Upper lobe of right lung (tissue), 1 donor: Measurements from ENCODE around the gene NCOA6. TPM values are rescaled to one million over a fixed set of nuclear protein-coding genes. Genes with fewer than 3 reads are reported as not detected.

Experiments used
- ATAC-seq: fragments of 200-7000 bp; cut with Tn5 transposase; one replicate; pipeline ENCODE4 v1.9.1; 2020; ENCODE audit warnings: mild to moderate bottlenecking, moderate library complexity
- DNase-seq: peaks from one replicate; pipeline ENCODE4 v3.0.0-alpha.2; 2020
- H3K27ac ChIP-seq: fragments of 200-600 bp; one replicate; pipeline ENCODE4 v1.8.0; 2022
- H3K27me3 ChIP-seq: fragments of 200-600 bp; one replicate; pipeline ENCODE4 v1.8.0; 2022; ENCODE audit warnings: mild to moderate bottlenecking
- H3K36me3 ChIP-seq: fragments of 200-600 bp; one replicate; pipeline ENCODE4 v1.8.0; 2022
- H3K4me1 ChIP-seq: fragments of 200-600 bp; one replicate; pipeline ENCODE4 v1.8.0; 2022
- H3K4me3 ChIP-seq: fragments of 200-600 bp; one replicate; pipeline ENCODE4 v1.8.0; 2022; ENCODE audit warnings: mild to moderate bottlenecking
- H3K9me3 ChIP-seq: fragments of 200-600 bp; one replicate; pipeline ENCODE4 v1.8.0; 2022
- CTCF ChIP-seq: fragments of 200-600 bp; IDR thresholded peaks from one replicate; pipeline ENCODE4 v1.8.0; 2022; ENCODE audit warnings: antibody characterized with exemption
- intact Hi-C: fragments of 100-400 bp; cut with DNase I; formaldehyde crosslinking; loops from one replicate; pipeline ENCODE4 v1.11.0; 2022
- long read RNA-seq: library from polyadenylated mRNA; unstranded; transcript quantifications from one replicate; pipeline ENCODE4 v2.0.0, GENCODE V29; 2021
- total RNA-seq: library from RNA; stranded (reverse); fragmentation: NEBNext Ultra II Directional; extraction: Animal tissue kit (Norgen Biotek cat#: 25700); gene quantifications from one replicate; pipeline ENCODE4 v1.2.1, GENCODE V29; 2021
- donor health status: DM: no; HTN: yes; CAD: no; lungs with severe emphysema.

Gene NCOA6
- total RNA-seq = 27.8 TPM
- long read RNA-seq, partial matches to known transcripts = 16 of 20 reads
- long read RNA-seq, other reads (novel, unspliced or antisense) = 4 of 20 reads

DNA sequence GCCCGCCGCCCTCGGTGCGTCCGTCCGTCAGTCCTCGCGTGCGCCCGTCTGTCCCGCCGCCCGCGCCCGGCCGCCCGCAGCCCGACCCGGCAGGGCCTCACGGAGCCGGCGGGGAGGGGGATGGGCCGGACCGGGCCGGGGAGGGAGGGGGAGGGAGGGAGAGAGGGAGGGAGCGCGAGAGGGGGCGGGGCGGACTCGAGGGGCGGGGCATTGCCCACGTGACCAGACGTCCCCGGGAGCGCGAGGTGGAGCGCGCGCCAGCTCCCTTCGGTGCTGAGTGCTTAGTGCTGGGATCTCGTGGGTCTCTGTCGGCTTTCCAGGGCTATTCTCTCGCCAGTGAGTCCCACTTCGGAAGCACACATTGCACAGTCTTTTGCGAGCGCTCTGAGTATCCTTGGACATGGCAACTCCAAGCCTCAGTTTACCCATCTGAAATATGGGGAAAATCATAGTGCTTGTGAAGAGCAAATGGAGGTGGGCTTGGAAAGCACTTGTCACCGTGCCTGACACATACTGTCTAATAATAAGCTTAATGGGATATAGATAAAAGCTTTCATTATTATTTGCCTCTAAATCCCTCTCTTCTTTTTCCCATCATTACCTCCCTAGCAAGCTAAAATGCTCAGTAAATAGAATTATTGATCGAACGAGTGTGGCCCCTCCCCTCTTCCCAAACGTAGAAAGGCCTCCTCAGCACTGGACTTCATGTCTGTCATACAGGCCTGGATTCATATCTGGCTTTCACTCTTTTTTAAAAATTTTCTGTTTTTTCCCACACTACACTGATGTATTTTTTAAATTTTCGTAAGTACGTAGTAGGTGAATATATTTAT lies at the start of gene NCOA6:
Gene NCOA6 (minus strand): TSS at position 122 of the 833 bp plus-strand sequence. CDS start 43,296 bp downstream, outside the sequence.
- TF ChIP-seq CTCF = no peak
- Histone ChIP-seq H3K4me1 (peaks cover 29% of the 10 kb centered on the region), H3K27me3 (no peaks in the 10 kb centered on the region), H3K4me3 (peak within 1 kb of the TSS; percentile 85), H3K9me3 (no peaks in the 10 kb centered on the region), H3K36me3 (no peaks in the 10 kb centered on the region), H3K27ac (peak within 1 kb of the TSS; percentile 87)
- ATAC-seq = peak; percentile 94
- DNase-seq = peak; percentile 94
- intact Hi-C loops = no loop called here

GRCh38 chr20:34874094-34874654 lies 48.7 kb upstream of the NCOA6 start:
- intact Hi-C loops = loop anchor here (5.0 kb wide), 1 partner anchor 83 kb away; the partner anchor contains the start of genes GSS and MYH7B
- peak; percentile 88 for TF ChIP-seq CTCF
- no peaks in the 10 kb centered on the region for H3K36me3 ChIP-seq
- H3K4me1 ChIP-seq = peaks cover 39% of the 10 kb centered on the region
- no peaks in the 10 kb centered on the region for H3K27me3 ChIP-seq
- H3K4me3 ChIP-seq = no peak overlapping the region
- no peak for DNase-seq
- peak overlapping the region; percentile 84 for H3K27ac ChIP-seq
- peak; percentile 62 for ATAC-seq
- no peaks in the 10 kb centered on the region for H3K9me3 ChIP-seq

DNA sequence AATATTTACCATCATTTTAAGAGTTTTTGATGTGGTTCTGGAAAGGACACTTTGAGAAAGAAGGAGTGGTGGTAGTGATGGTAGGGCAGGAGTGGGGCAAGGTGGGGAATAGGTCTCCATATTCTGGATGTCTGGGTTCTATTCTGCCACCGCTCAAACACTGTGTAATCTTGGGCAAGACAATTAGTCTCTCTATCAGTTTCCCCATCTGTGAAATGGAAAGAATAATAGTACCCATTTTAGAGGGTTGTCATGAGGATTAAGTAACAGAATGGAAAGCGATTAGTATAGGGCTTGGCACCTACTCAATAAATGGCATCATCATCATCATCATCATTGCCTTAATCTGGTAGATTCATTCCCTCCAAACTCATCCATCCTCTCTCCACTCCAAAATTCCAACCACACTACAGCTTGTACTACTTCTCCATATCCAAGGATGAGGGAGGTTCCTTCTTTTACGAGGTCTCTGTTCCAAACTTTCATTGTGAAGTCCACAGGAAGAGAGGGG lies 48.2 kb upstream of the NCOA6 start:
- Histone ChIP-seq H3K36me3 (no peaks in the 10 kb centered on the region), H3K4me3 (no peak overlapping the region), H3K27me3 (no peaks in the 10 kb centered on the region), H3K4me1 (peaks cover 39% of the 10 kb centered on the region), H3K27ac (no peak overlapping the region), H3K9me3 (no peaks in the 10 kb centered on the region)
- ATAC-seq (no peak), DNase-seq (no peak)
- intact Hi-C loops = loop anchor here (5.0 kb wide), 1 partner anchor 84 kb away; the partner anchor contains the start of genes GSS and MYH7B
- no peak for TF ChIP-seq CTCF

DNA sequence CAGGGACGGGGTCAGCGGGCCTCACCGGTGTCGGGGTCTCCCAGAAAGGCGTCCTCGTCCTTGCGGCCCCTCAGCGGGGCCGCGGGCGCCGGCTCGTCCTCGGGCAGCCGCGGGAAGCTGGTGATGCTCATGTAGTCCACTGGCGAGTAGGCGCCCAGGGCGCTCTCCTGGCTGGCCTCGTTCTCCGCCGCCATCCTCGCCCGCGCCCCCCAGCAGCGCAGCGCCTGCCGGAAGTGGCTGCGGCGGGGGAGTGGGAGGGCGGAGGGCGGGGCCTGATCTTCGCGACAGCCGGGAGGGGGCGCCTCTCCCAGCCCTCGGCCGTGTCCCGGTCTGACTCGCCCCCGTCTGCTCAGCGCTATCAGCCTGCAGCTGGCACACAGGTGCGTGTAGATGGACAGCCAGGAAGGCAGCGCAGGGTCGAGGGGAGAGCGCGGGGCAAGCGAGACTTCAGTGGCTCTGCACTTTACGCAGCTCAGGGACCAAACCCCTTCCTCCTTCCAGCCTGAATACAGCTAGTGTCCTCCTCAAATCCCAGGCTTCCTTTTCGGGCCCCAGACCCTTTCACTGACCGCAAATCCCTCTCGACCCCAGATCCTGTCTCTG lies 47.3 kb upstream of the NCOA6 start, which contains the start of gene GGT7:
Gene GGT7 (minus strand): TSS at position 235 of the 603 bp plus-strand sequence. CDS start 41 bp downstream, at position 194.
- Histone ChIP-seq H3K9me3 (no peaks in the 10 kb centered on the region), H3K27me3 (no peaks in the 10 kb centered on the region), H3K36me3 (no peaks in the 10 kb centered on the region), H3K27ac (peak within 1 kb of the TSS; percentile 65), H3K4me3 (peak within 1 kb of the TSS; percentile 77), H3K4me1 (peaks cover 35% of the 10 kb centered on the region)
- ATAC-seq (peak; percentile 65), DNase-seq (peak; percentile 93)
- intact Hi-C loops = loop anchor here (5.0 kb wide), 1 partner anchor 85 kb away; the partner anchor contains the start of genes GSS and MYH7B
- TF ChIP-seq CTCF = peak; percentile 72

DNA sequence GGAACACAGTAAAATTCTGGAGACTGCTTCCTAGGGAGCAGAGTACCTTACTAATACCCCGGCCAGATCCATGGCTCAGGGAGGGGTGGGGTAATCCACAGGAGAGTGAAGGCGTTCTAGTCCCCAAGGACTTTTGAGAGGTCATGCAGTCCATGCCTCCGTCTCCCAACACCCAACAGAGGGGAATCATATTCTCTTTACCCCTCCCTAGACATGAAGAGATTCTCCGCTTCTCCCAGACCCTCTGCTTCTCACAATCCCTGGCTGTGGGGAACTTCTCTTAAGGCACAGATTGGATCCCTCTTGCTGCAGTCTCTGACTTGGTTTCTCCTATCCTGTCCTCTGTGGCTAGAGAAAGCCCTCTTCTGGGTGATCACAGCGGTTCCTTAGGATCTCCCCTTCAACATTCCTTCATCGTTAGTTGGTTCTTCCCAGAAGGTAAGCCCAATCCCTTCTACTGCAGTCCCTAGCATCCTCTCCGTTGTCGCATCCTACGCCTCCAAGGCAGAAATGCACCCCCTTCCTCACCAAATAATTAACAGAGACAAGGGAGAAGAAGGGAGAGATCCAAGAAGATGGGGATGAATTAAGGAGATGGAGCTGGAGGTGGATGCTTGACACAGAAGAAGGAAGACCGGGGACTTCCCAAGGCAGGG lies 46.6 kb upstream of the NCOA6 start:
- peaks cover 35% of the 10 kb centered on the region for H3K4me1 ChIP-seq
- intact Hi-C loops = loop anchor here (5.0 kb wide), 1 partner anchor 85 kb away; the partner anchor contains the start of genes GSS and MYH7B
- H3K27ac ChIP-seq = peak overlapping the region; percentile 65
- TF ChIP-seq CTCF = no peak
- H3K27me3 ChIP-seq = no peaks in the 10 kb centered on the region
- H3K9me3 ChIP-seq = no peaks in the 10 kb centered on the region
- no peaks in the 10 kb centered on the region for H3K36me3 ChIP-seq
- DNase-seq = no peak
- H3K4me3 ChIP-seq = peak overlapping the region; percentile 77
- ATAC-seq = no peak
